Measurements from ENCODE around the gene RNF31.

Gene RNF31

GRCh38 chr14:24113801-24114531 is 33.3 kb upstream of the RNF31 start:
- TF ChIP-seq CTCF (conservative IDR thresholded peaks at IDR 0.05; ENCODE audit: low read length) = no peak
- peak overlapping the region; percentile 90 for H3K4me3 ChIP-seq (ENCODE audit: low read length)
- DNase-seq (ENCODE audit: low read depth) = peak; percentile 89

- peak within 1 kb of the TSS; percentile 90 for H3K4me3 ChIP-seq (ENCODE audit: low read length)
- TF ChIP-seq CTCF (conservative IDR thresholded peaks at IDR 0.05; ENCODE audit: low read length) = no peak
- DNase-seq (ENCODE audit: low read depth) = peak; percentile 100
Observed at GRCh38 chr14:24114532-24115421, 32.5 kb upstream of the RNF31 start, which contains the start of the genes DCAF11 and NRL. Gene DCAF11 (plus strand): TSS chr14:24114777. CDS start chr14:24115595, 818 bp downstream. Gene NRL (minus strand): TSS chr14:24114949. CDS start chr14:24082848, 32,101 bp downstream.

GRCh38 chr14:24115422-24116127 is 31.7 kb upstream of the RNF31 start:
- peak overlapping the region; percentile 90 for H3K4me3 ChIP-seq (ENCODE audit: low read length)
- no peak for DNase-seq (ENCODE audit: low read depth)
- no peak for TF ChIP-seq CTCF (conservative IDR thresholded peaks at IDR 0.05; ENCODE audit: low read length)

GRCh38 chr14:24116128-24116814 is 31.0 kb upstream of the RNF31 start:
- TF ChIP-seq CTCF (conservative IDR thresholded peaks at IDR 0.05; ENCODE audit: low read length) = no peak
- no peak overlapping the region for H3K4me3 ChIP-seq (ENCODE audit: low read length)
- no peak for DNase-seq (ENCODE audit: low read depth)

- DNase-seq (ENCODE audit: low read depth) = no peak
- no peak overlapping the region for H3K4me3 ChIP-seq (ENCODE audit: low read length)
- TF ChIP-seq CTCF (conservative IDR thresholded peaks at IDR 0.05; ENCODE audit: low read length) = no peak
Observed at GRCh38 chr14:24117179-24117578, 30.1 kb upstream of the RNF31 start.

- TF ChIP-seq CTCF (conservative IDR thresholded peaks at IDR 0.05; ENCODE audit: low read length) = no peak
- no peak for DNase-seq (ENCODE audit: low read depth)
- no peak overlapping the region for H3K4me3 ChIP-seq (ENCODE audit: low read length)
Observed at GRCh38 chr14:24119691-24120090, 27.6 kb upstream of the RNF31 start.
